ENCODE data around the gene CHN2. TPM values are rescaled to one million over a fixed set of nuclear protein-coding genes. Genes with fewer than 3 reads are reported as not detected.

CHN2 gene
- total RNA-seq, 1 donor from 2014 or later, result 34.2 TPM

- DNase-seq (ENCODE audit: low spot score), result no peak
Observed at GRCh38 chr7:29282819-29283414, 88.3 kb downstream of the CHN2 start.

- no peak for DNase-seq (ENCODE audit: low spot score)
Observed at GRCh38 chr7:29284696-29285443, 90.3 kb downstream of the CHN2 start.

- no peak for DNase-seq (ENCODE audit: low spot score)
Observed at GRCh38 chr7:29285444-29285793, 90.8 kb downstream of the CHN2 start.

GRCh38 chr7:29285861-29286260 lies 91.3 kb downstream of the CHN2 start:
- DNase-seq (ENCODE audit: low spot score), result no peak

- DNase-seq (ENCODE audit: low spot score), result no peak
Observed at GRCh38 chr7:29287366-29287765, 92.8 kb downstream of the CHN2 start.

- DNase-seq (ENCODE audit: low spot score), result no peak
Observed at GRCh38 chr7:29288181-29289091, 93.9 kb downstream of the CHN2 start.

GRCh38 chr7:29289156-29290021 lies 94.8 kb downstream of the CHN2 start:
- no peak for DNase-seq (ENCODE audit: low spot score)

GRCh38 chr7:29290829-29291228 lies 96.3 kb downstream of the CHN2 start:
- no peak for DNase-seq (ENCODE audit: low spot score)

GRCh38 chr7:29291723-29292618 lies 97.4 kb downstream of the CHN2 start:
- no peak for DNase-seq (ENCODE audit: low spot score)

GRCh38 chr7:29292886-29293658 lies 98.5 kb downstream of the CHN2 start:
- no peak for DNase-seq (ENCODE audit: low spot score)

GRCh38 chr7:29296421-29296820 lies 101.8 kb downstream of the CHN2 start:
- DNase-seq (ENCODE audit: low spot score), result no peak

- DNase-seq (ENCODE audit: low spot score), result no peak
Observed at GRCh38 chr7:29297194-29297890, 102.8 kb downstream of the CHN2 start.

GRCh38 chr7:29299086-29299485 lies 104.5 kb downstream of the CHN2 start:
- DNase-seq (ENCODE audit: low spot score), result no peak

- DNase-seq (ENCODE audit: low spot score), result no peak
Observed at GRCh38 chr7:29300026-29300480, 105.5 kb downstream of the CHN2 start.

- DNase-seq (ENCODE audit: low spot score), result no peak
Observed at GRCh38 chr7:29300649-29301048, 106.1 kb downstream of the CHN2 start.

- DNase-seq (ENCODE audit: low spot score), result no peak
Observed at GRCh38 chr7:29302666-29303395, 108.3 kb downstream of the CHN2 start.

- no peak for DNase-seq (ENCODE audit: low spot score)
Observed at GRCh38 chr7:29304756-29305155, 110.2 kb downstream of the CHN2 start.

- no peak for DNase-seq (ENCODE audit: low spot score)
Observed at GRCh38 chr7:29306319-29306991, 111.9 kb downstream of the CHN2 start.
